ENCODE results near the gene KDM5B.

- TF ChIP-seq TCF4 (CRISPR knock-in tag; IDR thresholded peaks at IDR 0.05; ENCODE audit: borderline replicate concordance) (no peak), TOX (CRISPR knock-in tag; IDR thresholded peaks at IDR 0.05; ENCODE audit: borderline replicate concordance) (no peak), ZNF8 (CRISPR knock-in tag; IDR thresholded peaks at IDR 0.05) (no peak), RARB (CRISPR knock-in tag; IDR thresholded peaks at IDR 0.05) (no peak), PATZ1 (CRISPR knock-in tag; IDR thresholded peaks at IDR 0.05; ENCODE audit: borderline replicate concordance) (no peak), BACH2 (CRISPR knock-in tag; IDR thresholded peaks at IDR 0.05; ENCODE audit: borderline replicate concordance) (no peak)
These were observed 55.4 kb downstream of the KDM5B start for GRCh38 chr1:202752774-202753173.

All from SK-N-SH treated with all-trans-retinoic acid at 6 μM for 48 hours (cell line).